ENCODE measurements around the gene PCDH12.

GRCh38 chr5:141915881-141916336 lies 42.1 kb downstream of the PCDH12 start:
- TF ChIP-seq CTCF (IDR thresholded peaks at IDR 0.05), result no peak
- no peak for TF ChIP-seq POLR2A (IDR thresholded peaks at IDR 0.05)
- TF ChIP-seq POLR2AphosphoS5 (IDR thresholded peaks at IDR 0.05; ENCODE audit: insufficient read depth in 1 of 2, low read depth in 1 of 2), result no peak

Data from vagina (tissue), 2 donors.